Panc1 (cell line): Measurements from ENCODE around the gene MATN1. TPM values are rescaled to one million over a fixed set of nuclear protein-coding genes. Genes with fewer than 3 reads are reported as not detected.

ENCODE experiments used
- ATAC-seq: fragments of 200-7000 bp; cut with Tn5 transposase; 2 replicates; pipeline ENCODE4 v1.9.1; 2020; ENCODE audit warnings: mild to moderate bottlenecking, moderate library complexity
- BruUV-seq: library from RNA; stranded (reverse); fragments of 400-500 nt; replicated peaks from 2 replicates; lab custom pipeline; 2021; lab: Mats Ljungman, UMichigan
- CTCF ChIA-PET: fragments of 300-600 bp; sonication (Branson Sonifier 250); formaldehyde crosslinking; loops from one replicate; lab custom pipeline; 2022; ENCODE audit warnings: antibody characterized with exemption; lab: Charles Lee
- POLR2A ChIA-PET: fragments of 300-600 bp; sonication (Branson Sonifier 250); formaldehyde crosslinking; loops from one replicate; lab custom pipeline; 2022; ENCODE audit warnings: antibody characterized with exemption; lab: Charles Lee
- DNase-seq: peaks from one replicate; pipeline ENCODE4 v3.0.0-alpha.2; 2010; ENCODE audit warnings: low read depth, low spot score
- H3K27ac ChIP-seq: 2 replicates; pipeline ENCODE4 v1.5.1; 2011; ENCODE audit warnings: mild to moderate bottlenecking, low read length, inconsistent platforms
- H3K27me3 ChIP-seq: fragments of 200-500 bp; sonication (Bioruptor generic); 2 replicates; pipeline ENCODE4 v1.6.0; 2014; ENCODE audit warnings: low read length, inconsistent platforms; ENCODE audit not compliant: control insufficient read depth, insufficient read depth
- H3K36me3 ChIP-seq: fragments of 200-500 bp; sonication (Bioruptor generic); 2 replicates; pipeline ENCODE4 v1.5.1; 2014; ENCODE audit warnings: inconsistent platforms, mild to moderate bottlenecking, low read length, moderate library complexity; ENCODE audit not compliant: control insufficient read depth, insufficient read depth
- H3K4me1 ChIP-seq: 2 replicates; pipeline ENCODE4 v1.5.1; 2011; ENCODE audit warnings: inconsistent platforms, mild to moderate bottlenecking, low read length, moderate library complexity; ENCODE audit not compliant: control insufficient read depth, insufficient read depth
- H3K4me3 ChIP-seq, 2 experiments: 2 replicates each; pipeline ENCODE4 v1.5.1; 2011 to 2012; ENCODE audit warnings: low read depth in 2 of 2, low read length in 2 of 2, mild to moderate bottlenecking in 2 of 2, inconsistent platforms in 1 of 2, moderate library complexity in 1 of 2
- H3K9me3 ChIP-seq: fragments of 200-500 bp; sonication (Bioruptor generic); 2 replicates; pipeline ENCODE4 v1.5.1; 2014; ENCODE audit warnings: low read depth, mild to moderate bottlenecking, inconsistent platforms, low read length, moderate library complexity; ENCODE audit not compliant: control insufficient read depth, insufficient read depth
- POLR2AphosphoS5 ChIP-seq: IDR thresholded peaks from 2 replicates; pipeline ENCODE4 v1.6.1; 2012; ENCODE audit warnings: mild to moderate bottlenecking, low read depth, low read length, moderate library complexity
- REST ChIP-seq, 2 experiments: IDR thresholded peaks; 2 replicates each; pipeline ENCODE4 v1.6.1; 2011 to 2012; ENCODE audit warnings: low read depth in 2 of 2, control low read depth in 1 of 2, low read length in 1 of 2, mild to moderate bottlenecking in 1 of 2, moderate library complexity in 1 of 2; ENCODE audit not compliant: insufficient read depth in 1 of 2
- SIN3A ChIP-seq: IDR thresholded peaks from 2 replicates; pipeline ENCODE4 v1.6.1; 2012; ENCODE audit warnings: low read depth, mild to moderate bottlenecking, low read length, moderate library complexity, borderline replicate concordance; ENCODE audit not compliant: insufficient read depth
- TCF7L2 ChIP-seq: IDR thresholded peaks from 2 replicates; pipeline ENCODE4 v1.6.1; 2011; ENCODE audit warnings: mild to moderate bottlenecking, low read depth, low read length, inconsistent platforms
- in situ Hi-C: cut with HindIII; loops from 2 replicates; pipeline ENCODE4 v1.10.0; 2016; ENCODE audit warnings: low sequenced_read_pairs, low pct_unique_long_range_greater_than_20kb
- intact Hi-C: fragments of 100-400 bp; cut with micrococcal nuclease; formaldehyde crosslinking; loops from one replicate; pipeline ENCODE4 v1.10.0; 2022; ENCODE audit not compliant: unreplicated experiment
- total RNA-seq: library from RNA; stranded (reverse); gene quantifications from one replicate; pipeline ENCODE4 v1.2.1, GENCODE V29; 2021; ENCODE audit not compliant: unreplicated experiment
- TF ChIP-seq, protein P1 (sequence below): fragments of 450-650 bp; IDR thresholded peaks from 2 replicates; pipeline ENCODE4 v1.5.1; 2017; ENCODE audit warnings: mild to moderate bottlenecking

Gene MATN1
- total RNA-seq, 1 experiment from 2014 or later: 0.59 TPM

GRCh38 chr1:30668024-30668423 lies 55.4 kb downstream of the MATN1 start:
- Histone ChIP-seq H3K36me3 (no peaks in the 10 kb centered on the region), H3K27me3 (no peaks in the 10 kb centered on the region), H3K4me1 (no peaks in the 10 kb centered on the region), H3K4me3 (no peak overlapping the region), H3K27ac (no peak overlapping the region), H3K9me3 (no peaks in the 10 kb centered on the region)
- in situ Hi-C loops: no loop called here
- CTCF ChIA-PET: no interaction called here
- no TSS peak for BruUV-seq
- intact Hi-C loops: no loop called here
- POLR2A ChIA-PET: no interaction called here
- TF ChIP-seq TCF7L2 (no peak), POLR2AphosphoS5 (no peak), SIN3A (no peak), REST (IDR thresholded peaks at IDR 0.05; ENCODE audit: insufficient read depth in 1 of 2, low read depth in 2 of 2, low read length in 1 of 2) (no peak)
- TF ChIP-seq, protein P1, sequence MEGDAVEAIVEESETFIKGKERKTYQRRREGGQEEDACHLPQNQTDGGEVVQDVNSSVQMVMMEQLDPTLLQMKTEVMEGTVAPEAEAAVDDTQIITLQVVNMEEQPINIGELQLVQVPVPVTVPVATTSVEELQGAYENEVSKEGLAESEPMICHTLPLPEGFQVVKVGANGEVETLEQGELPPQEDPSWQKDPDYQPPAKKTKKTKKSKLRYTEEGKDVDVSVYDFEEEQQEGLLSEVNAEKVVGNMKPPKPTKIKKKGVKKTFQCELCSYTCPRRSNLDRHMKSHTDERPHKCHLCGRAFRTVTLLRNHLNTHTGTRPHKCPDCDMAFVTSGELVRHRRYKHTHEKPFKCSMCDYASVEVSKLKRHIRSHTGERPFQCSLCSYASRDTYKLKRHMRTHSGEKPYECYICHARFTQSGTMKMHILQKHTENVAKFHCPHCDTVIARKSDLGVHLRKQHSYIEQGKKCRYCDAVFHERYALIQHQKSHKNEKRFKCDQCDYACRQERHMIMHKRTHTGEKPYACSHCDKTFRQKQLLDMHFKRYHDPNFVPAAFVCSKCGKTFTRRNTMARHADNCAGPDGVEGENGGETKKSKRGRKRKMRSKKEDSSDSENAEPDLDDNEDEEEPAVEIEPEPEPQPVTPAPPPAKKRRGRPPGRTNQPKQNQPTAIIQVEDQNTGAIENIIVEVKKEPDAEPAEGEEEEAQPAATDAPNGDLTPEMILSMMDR: no peak
- no peak for ATAC-seq
- DNase-seq: no peak

DNA sequence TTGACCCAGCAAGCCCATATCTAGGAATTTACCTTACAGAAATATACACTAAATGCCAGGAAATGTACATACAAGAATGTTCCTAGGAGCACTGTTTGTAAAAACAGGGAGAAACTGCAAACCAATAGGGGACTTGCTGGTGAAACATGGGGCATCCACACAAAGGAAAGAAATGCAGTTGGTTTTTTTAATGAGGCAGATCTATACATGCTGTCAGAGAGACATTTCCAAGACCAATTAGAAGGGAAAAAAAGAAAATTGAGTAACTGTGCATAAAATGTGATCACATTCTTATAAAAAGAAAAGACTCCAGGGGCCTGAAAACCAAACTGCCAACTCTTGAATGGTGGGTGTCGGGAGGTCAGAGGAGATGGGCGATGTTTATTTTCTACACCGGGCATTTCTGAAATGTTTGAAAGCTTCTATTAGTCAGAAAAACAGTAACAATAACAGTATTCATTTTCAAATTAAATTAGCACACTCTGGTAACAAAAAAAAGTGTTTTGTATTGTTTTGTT lies 56.6 kb downstream of the MATN1 start:
- Histone ChIP-seq H3K27ac (no peak overlapping the region), H3K9me3 (no peaks in the 10 kb centered on the region), H3K27me3 (no peaks in the 10 kb centered on the region), H3K4me3 (no peak overlapping the region), H3K4me1 (no peaks in the 10 kb centered on the region), H3K36me3 (no peaks in the 10 kb centered on the region)
- intact Hi-C loops: no loop called here
- TF ChIP-seq POLR2AphosphoS5 (no peak), REST (IDR thresholded peaks at IDR 0.05; ENCODE audit: insufficient read depth in 1 of 2, low read depth in 2 of 2, low read length in 1 of 2) (no peak), TCF7L2 (no peak)
- TF ChIP-seq, protein P1: no peak
- POLR2A ChIA-PET: interaction anchor here (0.8 kb wide), 1 partner anchor 514 kb away, joined by 9 read pairs; no protein-coding TSS in a partner anchor
- in situ Hi-C loops: no loop called here
- ATAC-seq (no peak), DNase-seq (no peak)
- no TSS peak for BruUV-seq
- CTCF ChIA-PET: no interaction called here
